Activated T-cell treated with anti-CD3 and anti-CD28 coated beads, Interleukin-2, amount 50 U/mL, for 24 hours (primary cell): ENCODE results near the gene DCLRE1A.

ENCODE experiments used
- DNase-seq: peaks from one replicate; pipeline ENCODE4 v3.0.0-alpha.2; 2020
- H3K27ac Mint-ChIP-seq: 2 replicates; pipeline ENCODE4 v1.8.0; 2020; ENCODE audit warnings: mild to moderate bottlenecking, mixed read lengths
- H3K27me3 Mint-ChIP-seq: 2 replicates; pipeline ENCODE4 v1.8.0; 2020; ENCODE audit warnings: mixed read lengths
- H3K36me3 Mint-ChIP-seq: 2 replicates; pipeline ENCODE4 v1.8.0; 2020; ENCODE audit warnings: low read depth, mixed read lengths
- H3K4me1 Mint-ChIP-seq: 2 replicates; pipeline ENCODE4 v1.8.0; 2020; ENCODE audit warnings: low read depth, mixed read lengths
- H3K4me3 Mint-ChIP-seq: 2 replicates; pipeline ENCODE4 v1.8.0; 2020; ENCODE audit warnings: mild to moderate bottlenecking, moderate library complexity, mixed read lengths
- H3K9me3 Mint-ChIP-seq: 2 replicates; pipeline ENCODE4 v1.8.0; 2020; ENCODE audit warnings: mixed read lengths

DCLRE1A gene

GRCh38 chr10:113872139-113873030 lies 18.5 kb upstream of the DCLRE1A start:
- Mint-ChIP-seq H3K36me3 (peaks cover 53% of the 10 kb centered on the region), H3K4me3 (no peak overlapping the region), H3K27ac (no peak overlapping the region), H3K9me3 (peaks cover 7% of the 10 kb centered on the region), H3K4me1 (peaks cover 14% of the 10 kb centered on the region), H3K27me3 (no peaks in the 10 kb centered on the region)
- no peak for DNase-seq

GRCh38 chr10:113869789-113870188 lies 15.9 kb upstream of the DCLRE1A start:
- H3K9me3 Mint-ChIP-seq = peaks cover 7% of the 10 kb centered on the region
- H3K27me3 Mint-ChIP-seq = no peaks in the 10 kb centered on the region
- peaks cover 10% of the 10 kb centered on the region for H3K4me1 Mint-ChIP-seq
- H3K4me3 Mint-ChIP-seq = no peak overlapping the region
- peaks cover 48% of the 10 kb centered on the region for H3K36me3 Mint-ChIP-seq
- no peak overlapping the region for H3K27ac Mint-ChIP-seq
- DNase-seq = no peak

- no peaks in the 10 kb centered on the region for H3K27me3 Mint-ChIP-seq
- peaks cover 7% of the 10 kb centered on the region for H3K9me3 Mint-ChIP-seq
- no peak overlapping the region for H3K27ac Mint-ChIP-seq
- peaks cover 5% of the 10 kb centered on the region for H3K4me1 Mint-ChIP-seq
- peaks cover 64% of the 10 kb centered on the region for H3K36me3 Mint-ChIP-seq
- DNase-seq = no peak
- H3K4me3 Mint-ChIP-seq = no peak overlapping the region
These were observed 14.0 kb upstream of the DCLRE1A start for GRCh38 chr10:113867904-113868303.

GRCh38 chr10:113866551-113867394 lies 12.9 kb upstream of the DCLRE1A start:
- Mint-ChIP-seq H3K36me3 (peaks cover 60% of the 10 kb centered on the region), H3K4me3 (no peak overlapping the region), H3K9me3 (peaks cover 3% of the 10 kb centered on the region), H3K27me3 (no peaks in the 10 kb centered on the region), H3K27ac (no peak overlapping the region), H3K4me1 (peaks cover 5% of the 10 kb centered on the region)
- DNase-seq = no peak

GRCh38 chr10:113865901-113866300 lies 12.0 kb upstream of the DCLRE1A start:
- peaks cover 3% of the 10 kb centered on the region for H3K9me3 Mint-ChIP-seq
- H3K36me3 Mint-ChIP-seq = peaks cover 61% of the 10 kb centered on the region
- no peak overlapping the region for H3K4me3 Mint-ChIP-seq
- H3K27me3 Mint-ChIP-seq = no peaks in the 10 kb centered on the region
- DNase-seq = no peak
- H3K4me1 Mint-ChIP-seq = peaks cover 5% of the 10 kb centered on the region
- no peak overlapping the region for H3K27ac Mint-ChIP-seq

GRCh38 chr10:113859261-113859660 lies 5.4 kb upstream of the DCLRE1A start:
- DNase-seq = no peak
- Mint-ChIP-seq H3K4me1 (peaks cover 22% of the 10 kb centered on the region), H3K36me3 (peaks cover 67% of the 10 kb centered on the region), H3K4me3 (no peak overlapping the region), H3K27me3 (no peaks in the 10 kb centered on the region), H3K9me3 (peaks cover 5% of the 10 kb centered on the region), H3K27ac (no peak overlapping the region)

- Mint-ChIP-seq H3K4me1 (peaks cover 26% of the 10 kb centered on the region), H3K27me3 (no peaks in the 10 kb centered on the region), H3K4me3 (no peak overlapping the region), H3K9me3 (peaks cover 5% of the 10 kb centered on the region), H3K36me3 (peaks cover 67% of the 10 kb centered on the region), H3K27ac (no peak overlapping the region)
- no peak for DNase-seq
These were observed 4.7 kb upstream of the DCLRE1A start for GRCh38 chr10:113858541-113858940.

GRCh38 chr10:113857210-113857609 lies 3.3 kb upstream of the DCLRE1A start:
- Mint-ChIP-seq H3K27me3 (no peaks in the 10 kb centered on the region), H3K4me1 (peaks cover 40% of the 10 kb centered on the region), H3K36me3 (peaks cover 67% of the 10 kb centered on the region), H3K9me3 (peaks cover 5% of the 10 kb centered on the region), H3K4me3 (no peak overlapping the region), H3K27ac (no peak overlapping the region)
- no peak for DNase-seq

GRCh38 chr10:113856563-113856962 lies 2.7 kb upstream of the DCLRE1A start:
- H3K27me3 Mint-ChIP-seq = no peaks in the 10 kb centered on the region
- peaks cover 44% of the 10 kb centered on the region for H3K4me1 Mint-ChIP-seq
- no peak overlapping the region for H3K27ac Mint-ChIP-seq
- H3K4me3 Mint-ChIP-seq = peak overlapping the region; percentile 97
- peaks cover 5% of the 10 kb centered on the region for H3K9me3 Mint-ChIP-seq
- no peak for DNase-seq
- H3K36me3 Mint-ChIP-seq = peaks cover 66% of the 10 kb centered on the region

- peak overlapping the region; percentile 99 for H3K27ac Mint-ChIP-seq
- H3K27me3 Mint-ChIP-seq = no peaks in the 10 kb centered on the region
- peak; percentile 82 for DNase-seq
- no peaks in the 10 kb centered on the region for H3K9me3 Mint-ChIP-seq
- H3K4me3 Mint-ChIP-seq = peak overlapping the region; percentile 97
- H3K4me1 Mint-ChIP-seq = peaks cover 48% of the 10 kb centered on the region
- H3K36me3 Mint-ChIP-seq = peaks cover 59% of the 10 kb centered on the region
These were observed 1.1 kb upstream of the DCLRE1A start for GRCh38 chr10:113854761-113855588.

GRCh38 chr10:113853578-113854012 lies 287 bp downstream of the DCLRE1A start:
- Mint-ChIP-seq H3K4me3 (peak overlapping the region; percentile 97), H3K36me3 (peaks cover 59% of the 10 kb centered on the region), H3K4me1 (peaks cover 60% of the 10 kb centered on the region), H3K27ac (peak overlapping the region; percentile 99), H3K9me3 (no peaks in the 10 kb centered on the region), H3K27me3 (no peaks in the 10 kb centered on the region)
- DNase-seq = no peak

GRCh38 chr10:113849946-113850345 lies 3.9 kb downstream of the DCLRE1A start:
- Mint-ChIP-seq H3K9me3 (no peaks in the 10 kb centered on the region), H3K27ac (no peak overlapping the region), H3K4me1 (peaks cover 44% of the 10 kb centered on the region), H3K27me3 (no peaks in the 10 kb centered on the region), H3K36me3 (peaks cover 71% of the 10 kb centered on the region), H3K4me3 (peak overlapping the region; percentile 7)
- DNase-seq = no peak

- Mint-ChIP-seq H3K27ac (no peak overlapping the region), H3K4me1 (peaks cover 44% of the 10 kb centered on the region), H3K36me3 (peaks cover 73% of the 10 kb centered on the region), H3K9me3 (no peaks in the 10 kb centered on the region), H3K27me3 (no peaks in the 10 kb centered on the region), H3K4me3 (no peak overlapping the region)
- DNase-seq = no peak
These were observed 4.6 kb downstream of the DCLRE1A start for GRCh38 chr10:113849140-113849803.

- Mint-ChIP-seq H3K9me3 (no peaks in the 10 kb centered on the region), H3K27ac (no peak overlapping the region), H3K4me3 (no peak overlapping the region), H3K27me3 (no peaks in the 10 kb centered on the region), H3K36me3 (peaks cover 67% of the 10 kb centered on the region), H3K4me1 (peaks cover 34% of the 10 kb centered on the region)
- DNase-seq = no peak
These were observed 7.8 kb downstream of the DCLRE1A start for GRCh38 chr10:113846036-113846435.
